H9 (cell line): ENCODE results near the gene TBC1D9. TPM values are rescaled to one million over a fixed set of nuclear protein-coding genes. Genes with fewer than 3 reads are reported as not detected.

Experiments
- DNase-seq: peaks from one replicate; pipeline ENCODE4 v3.0.0-alpha.2; 2017
- H2AFZ ChIP-seq: one replicate; pipeline ENCODE4 v1.6.1; 2013; ENCODE audit warnings: mild to moderate bottlenecking, low read length, control low read depth, moderate library complexity
- H2AK5ac ChIP-seq: 2 replicates; pipeline ENCODE4 v1.6.1; 2013; ENCODE audit warnings: low read length, control low read depth, mixed read lengths; ENCODE audit not compliant: insufficient read length
- H2BK120ac ChIP-seq: one replicate; pipeline ENCODE4 v1.6.1; 2013; ENCODE audit warnings: low read depth, mild to moderate bottlenecking, low read length, control low read depth, inconsistent platforms; ENCODE audit not compliant: poor library complexity, severe bottlenecking
- H2BK12ac ChIP-seq: 2 replicates; pipeline ENCODE4 v1.6.1; 2013; ENCODE audit warnings: low read length, control low read depth, mixed read lengths, low read depth; ENCODE audit not compliant: insufficient read length
- H2BK15ac ChIP-seq: 2 replicates; pipeline ENCODE4 v1.6.1; 2013; ENCODE audit warnings: low read depth, low read length, control low read depth
- H2BK20ac ChIP-seq: one replicate; pipeline ENCODE4 v1.6.1; 2013; ENCODE audit warnings: low read depth, mild to moderate bottlenecking, low read length, control low read depth, inconsistent platforms; ENCODE audit not compliant: poor library complexity, severe bottlenecking
- H2BK5ac ChIP-seq: 2 replicates; pipeline ENCODE4 v1.6.1; 2013; ENCODE audit warnings: low read length, control low read depth, mixed read lengths; ENCODE audit not compliant: insufficient read length
- H3K14ac ChIP-seq: 2 replicates; pipeline ENCODE4 v1.6.1; 2013; ENCODE audit warnings: low read length, control low read depth; ENCODE audit not compliant: insufficient read depth
- H3K18ac ChIP-seq: 2 replicates; pipeline ENCODE4 v1.6.1; 2013; ENCODE audit warnings: low read depth, mild to moderate bottlenecking, mixed read lengths, low read length, control low read depth; ENCODE audit not compliant: insufficient read length
- H3K23ac ChIP-seq: 2 replicates; pipeline ENCODE4 v1.6.1; 2013; ENCODE audit warnings: low read length, control low read depth, mixed read lengths, low read depth; ENCODE audit not compliant: insufficient read length
- H3K23me2 ChIP-seq: 2 replicates; pipeline ENCODE4 v1.6.1; 2013; ENCODE audit warnings: low read depth, mild to moderate bottlenecking, mixed read lengths, low read length, control low read depth; ENCODE audit not compliant: insufficient read length, poor library complexity, severe bottlenecking
- H3K27ac ChIP-seq: 2 replicates; pipeline ENCODE4 v1.5.1; 2013; ENCODE audit warnings: low read length, control low read depth, mixed read lengths, low read depth; ENCODE audit not compliant: insufficient read length
- H3K27me3 ChIP-seq: 2 replicates; pipeline ENCODE4 v1.6.1; 2013; ENCODE audit warnings: low read length, control low read depth, inconsistent platforms; ENCODE audit not compliant: insufficient read depth
- H3K4ac ChIP-seq: 2 replicates; pipeline ENCODE4 v1.6.1; 2013; ENCODE audit warnings: low read depth, mild to moderate bottlenecking, control low read depth, inconsistent platforms, low read length, moderate library complexity
- H3K4me1 ChIP-seq: 2 replicates; pipeline ENCODE4 v1.6.1; 2013; ENCODE audit warnings: low read length, control low read depth, inconsistent platforms; ENCODE audit not compliant: insufficient read depth
- H3K4me2 ChIP-seq: 2 replicates; pipeline ENCODE4 v1.6.1; 2013; ENCODE audit warnings: low read length, control low read depth, mixed read lengths; ENCODE audit not compliant: insufficient read length, insufficient read depth
- H3K56ac ChIP-seq: 2 replicates; pipeline ENCODE4 v1.6.1; 2013; ENCODE audit warnings: low read depth, mild to moderate bottlenecking, mixed read lengths, low read length, control low read depth; ENCODE audit not compliant: insufficient read length
- H3K79me1 ChIP-seq: 2 replicates; pipeline ENCODE4 v1.6.1; 2013; ENCODE audit warnings: low read depth, mild to moderate bottlenecking, moderate library complexity, low read length, control low read depth, inconsistent platforms; ENCODE audit not compliant: insufficient read depth, poor library complexity, severe bottlenecking
- H3K79me2 ChIP-seq: 2 replicates; pipeline ENCODE4 v1.6.1; 2013; ENCODE audit warnings: low read length, control low read depth, inconsistent platforms; ENCODE audit not compliant: insufficient read depth
- H3K9ac ChIP-seq: 2 replicates; pipeline ENCODE4 v1.6.1; 2013; ENCODE audit warnings: low read length, control low read depth, mixed read lengths; ENCODE audit not compliant: insufficient read length; ENCODE audit errors: extremely low read depth
- H3K9me3 ChIP-seq: one replicate; pipeline ENCODE4 v1.6.1; 2013; ENCODE audit warnings: low read depth, low read length, inconsistent platforms; ENCODE audit not compliant: control insufficient read depth
- H3T11ph ChIP-seq: one replicate; pipeline ENCODE4 v1.6.1; 2013; ENCODE audit warnings: mild to moderate bottlenecking, low read length, control low read depth, inconsistent platforms
- H4K20me1 ChIP-seq: one replicate; pipeline ENCODE4 v1.6.1; 2013; ENCODE audit not compliant: control insufficient read depth, insufficient read length, insufficient read depth
- H4K5ac ChIP-seq: 2 replicates; pipeline ENCODE4 v1.6.1; 2013; ENCODE audit warnings: low read depth, mild to moderate bottlenecking, mixed read lengths, low read length, control low read depth; ENCODE audit not compliant: insufficient read length
- H4K8ac ChIP-seq: replicated peaks from 2 replicates; pipeline ENCODE4 v1.6.1; 2013; ENCODE audit warnings: low read length, control low read depth, mixed read lengths, low read depth; ENCODE audit not compliant: insufficient read length
- H4K91ac ChIP-seq: 2 replicates; pipeline ENCODE4 v1.6.1; 2013; ENCODE audit warnings: low read depth, mild to moderate bottlenecking, moderate library complexity, mixed read lengths, low read length, control low read depth; ENCODE audit not compliant: insufficient read length
- H3K27ac Mint-ChIP-seq, 3 experiments: 2 replicates in 2 of 3; 3 replicates in 1 of 3; pipeline ENCODE4 v1.8.0; 2020 to 2021; ENCODE audit warnings: mixed read lengths in 3 of 3, mild to moderate bottlenecking in 1 of 3, moderate library complexity in 1 of 3
- H3K27me3 Mint-ChIP-seq: 2 replicates; pipeline ENCODE4 v1.8.0; 2021; ENCODE audit warnings: low read depth, mild to moderate bottlenecking, moderate library complexity, mixed read lengths
- H3K36me3 Mint-ChIP-seq, 3 experiments: 2 replicates in 2 of 3; 3 replicates in 1 of 3; pipeline ENCODE4 v1.8.0; 2020 to 2021; ENCODE audit warnings: low read depth in 3 of 3, mixed read lengths in 3 of 3; ENCODE audit not compliant: insufficient read depth in 1 of 3
- H3K4me1 Mint-ChIP-seq, 2 experiments: 2 replicates each; pipeline ENCODE4 v1.8.0; 2020; ENCODE audit warnings: mixed read lengths in 2 of 2
- H3K4me3 Mint-ChIP-seq, 2 experiments: 2 replicates in 1 of 2; 3 replicates in 1 of 2; pipeline ENCODE4 v1.8.0; 2020 to 2021; ENCODE audit warnings: mild to moderate bottlenecking in 2 of 2, mixed read lengths in 2 of 2, moderate library complexity in 1 of 2
- H3K9me3 Mint-ChIP-seq, 2 experiments: 2 replicates in 1 of 2; 3 replicates in 1 of 2; pipeline ENCODE4 v1.8.0; 2020; ENCODE audit warnings: mild to moderate bottlenecking in 2 of 2, mixed read lengths in 2 of 2, moderate library complexity in 1 of 2
- CTCF ChIP-seq: fragments of 200-600 bp; sonication (generic); conservative IDR thresholded peaks from 3 replicates; pipeline ENCODE4 v1.8.0; 2021; ENCODE audit warnings: antibody characterized with exemption, mild to moderate bottlenecking
- WGBS: extraction: QIAGEN DNeasy Blood & Tissue Kit; methylation state at CpG from one replicate; pipeline ENCODE4 v1.1.7; 2013; ENCODE audit warnings: missing lambda C conversion rate, low lambda C conversion rate, mixed read lengths; ENCODE audit not compliant: insufficient read length; ENCODE audit errors: extremely low coverage; 5-methylcytosine and 5-hydroxymethylcytosine counted together
- total RNA-seq: library from RNA; stranded (reverse); gene quantifications from 2 replicates; pipeline ENCODE4 v1.2.1, GENCODE V29; 2021

Gene TBC1D9
- total RNA-seq, 1 experiment from 2014 or later, result 0.63 TPM

GRCh38 chr4:140717313-140717712 is 38.9 kb downstream of the TBC1D9 start:
- Histone ChIP-seq H2BK12ac (no peak overlapping the region), H3K4ac (no peak overlapping the region), H3K9ac (no peak overlapping the region), H2BK20ac (no peak overlapping the region), H3K79me2 (no peaks in the 10 kb centered on the region), H3K18ac (no peak overlapping the region), H3T11ph (no peak overlapping the region), H3K27me3 (no peaks in the 10 kb centered on the region), H2BK15ac (no peak overlapping the region), H3K14ac (no peak overlapping the region), H4K5ac (no peak overlapping the region), H4K8ac (no peak overlapping the region), H2AK5ac (no peak overlapping the region), H3K9me3 (no peaks in the 10 kb centered on the region), H3K56ac (no peak overlapping the region), H3K23me2 (no peaks in the 10 kb centered on the region), H3K27ac (no peak overlapping the region), H4K91ac (no peak overlapping the region), H3K4me1 (no peaks in the 10 kb centered on the region; the same call in 1 of the 2 replicates), H3K23ac (no peak overlapping the region), H4K20me1 (no peaks in the 10 kb centered on the region), H2BK5ac (no peak overlapping the region), H2AFZ (no peak overlapping the region), H3K79me1 (no peaks in the 10 kb centered on the region), H3K4me2 (no peak overlapping the region), H2BK120ac (no peak overlapping the region)
- Mint-ChIP-seq H3K4me3 (no peak overlapping the region), H3K36me3 (no peaks in the 10 kb centered on the region), H3K27ac (no peak overlapping the region; a peak in 1 of 7 replicates), H3K4me1 (peaks cover 9 to 14% of the 10 kb centered on the region in 2 experiments; a peak in 3 of 4 replicates), H3K27me3 (no peaks in the 10 kb centered on the region), H3K9me3 (no peaks in the 10 kb centered on the region)
- no peak for TF ChIP-seq CTCF
- no CpG with 5 or more reads among the region's 2 CpGs for WGBS
- no peak for DNase-seq
